Suprapubic skin (tissue), 4 donors: Measurements from ENCODE around the gene SMG1.

Experiments
- CTCF ChIP-seq, 2 donors: fragments of 200-600 bp in 1 of 2; fragments of 450-650 bp in 1 of 2; sonication (generic) in 1 of 2; IDR thresholded peaks; one replicate each; pipeline ENCODE4 v1.5.1; 2016 to 2019; ENCODE audit warnings: antibody characterized with exemption in 2 of 2, mild to moderate bottlenecking in 1 of 2, moderate library complexity in 1 of 2
- EP300 ChIP-seq: sonication (generic); formaldehyde crosslinking; IDR thresholded peaks from one replicate; pipeline ENCODE4 v1.6.1; 2017; ENCODE audit warnings: antibody characterized with exemption
- POLR2A ChIP-seq, 2 donors: fragments of 450-650 bp; IDR thresholded peaks; one replicate each; pipeline ENCODE4 v1.6.1; 2017; ENCODE audit warnings: antibody characterized with exemption in 2 of 2, mild to moderate bottlenecking in 2 of 2, moderate library complexity in 2 of 2
- POLR2AphosphoS5 ChIP-seq, 3 donors: sonication (generic); formaldehyde crosslinking; IDR thresholded peaks; one replicate each; pipeline ENCODE4 v1.6.1; 2017; ENCODE audit warnings: antibody characterized with exemption in 3 of 3

GRCh38 chr16:18953547-18953946 is 27.3 kb upstream of the SMG1 start:
- TF ChIP-seq CTCF (IDR thresholded peaks at IDR 0.05) (no peak), EP300 (no peak), POLR2AphosphoS5 (IDR thresholded peaks at IDR 0.05) (no peak), POLR2A (IDR thresholded peaks at IDR 0.05) (no peak)
